Stimulated activated naive CD8-positive, alpha-beta T cell treated with anti-CD3 and anti-CD28 coated beads, Interleukin-15, Interleukin-2, amounts not matched to agents 100 ng/mL and 50 ng/mL, for 24 hours (primary cell): Measurements from ENCODE around the gene ZNF766.

Experiments
- H3K27ac Mint-ChIP-seq: one replicate; pipeline ENCODE4 v1.8.0; 2021; ENCODE audit warnings: mild to moderate bottlenecking, mixed read lengths
- H3K27me3 Mint-ChIP-seq: one replicate; pipeline ENCODE4 v1.8.0; 2021; ENCODE audit warnings: mixed read lengths
- H3K36me3 Mint-ChIP-seq: one replicate; pipeline ENCODE4 v1.8.0; 2021; ENCODE audit warnings: low read depth, mixed read lengths
- H3K4me1 Mint-ChIP-seq: one replicate; pipeline ENCODE4 v1.8.0; 2021; ENCODE audit warnings: low read depth, mixed read lengths
- H3K4me3 Mint-ChIP-seq: one replicate; pipeline ENCODE4 v1.8.0; 2021; ENCODE audit warnings: mild to moderate bottlenecking, mixed read lengths
- H3K9me3 Mint-ChIP-seq: one replicate; pipeline ENCODE4 v1.8.0; 2021; ENCODE audit warnings: mixed read lengths

ZNF766 gene

DNA sequence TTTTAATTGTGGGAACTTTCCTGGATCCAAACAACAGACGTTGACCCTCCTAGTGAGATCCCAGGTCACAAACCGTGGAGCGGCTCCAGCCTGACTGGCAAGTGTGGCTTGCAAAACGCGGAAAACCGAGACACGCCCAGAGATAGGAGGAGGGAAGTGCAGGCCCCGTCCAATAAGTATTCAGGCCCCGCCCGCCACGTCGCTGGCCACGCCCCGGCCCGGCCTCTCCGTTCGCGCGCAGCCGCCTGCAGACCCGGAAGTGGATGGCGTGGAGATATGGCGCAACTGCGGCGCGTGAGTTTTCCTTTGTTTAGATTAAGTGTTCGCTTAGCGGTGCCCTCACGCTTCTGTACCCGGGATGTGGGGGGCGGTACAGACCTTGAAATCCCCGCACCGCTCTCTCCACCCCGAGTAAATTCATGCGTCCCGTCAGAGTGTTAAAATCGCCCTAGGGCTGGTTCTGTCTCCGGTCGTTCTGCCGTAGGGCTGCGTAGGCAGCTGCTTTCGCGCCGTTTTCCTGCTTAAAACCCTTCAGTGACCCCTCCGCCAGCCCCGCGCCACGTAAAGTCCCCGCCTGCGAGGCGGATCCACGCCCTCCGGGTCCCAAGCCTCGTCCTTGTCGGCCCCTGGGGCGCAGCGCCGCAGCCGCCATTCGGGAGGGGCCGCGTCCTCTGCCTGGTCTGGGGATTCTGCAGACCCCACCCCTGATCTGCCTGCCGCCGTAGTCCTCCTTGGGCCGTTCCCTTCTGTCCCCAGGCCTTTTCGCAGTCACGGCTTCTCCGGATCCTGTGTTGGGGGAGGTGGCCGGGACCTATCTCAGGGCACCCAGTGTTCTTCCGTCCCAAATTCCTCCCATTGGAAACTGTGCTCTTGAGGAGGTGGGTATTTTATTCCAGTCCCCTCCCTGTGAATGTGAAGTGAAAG lies at the start of gene ZNF766:
ZNF766 (plus strand) TSS at position 250 of the 924 bp plus-strand sequence; CDS start at position 277, 27 bp downstream.
- peaks cover 24% of the 10 kb centered on the region for H3K9me3 Mint-ChIP-seq
- H3K27me3 Mint-ChIP-seq, result no peaks in the 10 kb centered on the region
- H3K4me3 Mint-ChIP-seq, result peak within 1 kb of the TSS; percentile 100
- H3K36me3 Mint-ChIP-seq, result peaks cover 49% of the 10 kb centered on the region
- peak within 1 kb of the TSS; percentile 98 for H3K27ac Mint-ChIP-seq
- H3K4me1 Mint-ChIP-seq, result peaks cover 43% of the 10 kb centered on the region

GRCh38 chr19:52219611-52220010 lies 49.8 kb upstream of the ZNF766 start:
- peaks cover 85% of the 10 kb centered on the region for H3K36me3 Mint-ChIP-seq
- H3K9me3 Mint-ChIP-seq, result no peaks in the 10 kb centered on the region
- H3K4me1 Mint-ChIP-seq, result no peaks in the 10 kb centered on the region
- H3K27me3 Mint-ChIP-seq, result no peaks in the 10 kb centered on the region
- no peak overlapping the region for H3K4me3 Mint-ChIP-seq
- H3K27ac Mint-ChIP-seq, result no peak overlapping the region

- peaks cover 89% of the 10 kb centered on the region for H3K36me3 Mint-ChIP-seq
- no peaks in the 10 kb centered on the region for H3K4me1 Mint-ChIP-seq
- H3K27ac Mint-ChIP-seq, result no peak overlapping the region
- H3K27me3 Mint-ChIP-seq, result no peaks in the 10 kb centered on the region
- H3K9me3 Mint-ChIP-seq, result no peaks in the 10 kb centered on the region
- H3K4me3 Mint-ChIP-seq, result no peak overlapping the region
Measured at GRCh38 chr19:52221031-52221430, 48.4 kb upstream of the ZNF766 start.

DNA sequence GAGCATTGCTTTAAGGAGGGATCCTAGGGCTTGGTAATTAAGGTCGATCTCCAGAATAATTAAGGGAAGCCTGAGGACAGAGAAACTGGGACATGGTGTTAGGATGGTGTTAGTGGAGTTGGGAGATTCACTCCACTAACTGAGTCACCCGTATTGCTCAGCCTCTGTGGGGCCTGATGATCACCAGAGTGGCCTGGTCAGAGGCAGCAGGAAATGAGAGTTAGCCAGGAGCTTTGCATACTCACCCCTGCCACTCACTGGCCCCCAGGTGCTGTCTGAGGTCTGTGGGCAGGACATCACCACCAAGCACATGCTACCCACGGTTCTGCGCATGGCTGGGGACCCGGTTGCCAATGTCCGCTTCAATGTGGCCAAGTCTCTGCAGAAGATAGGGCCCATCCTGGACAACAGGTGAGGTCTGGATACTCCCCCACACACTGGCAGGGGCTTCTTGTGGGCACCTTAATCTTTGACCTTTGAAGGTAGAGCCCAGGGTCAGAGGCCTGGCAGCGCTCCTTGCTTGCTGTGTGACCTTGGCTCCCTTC lies 47.5 kb upstream of the ZNF766 start:
- Mint-ChIP-seq H3K4me3 (no peak overlapping the region), H3K36me3 (peaks cover 90% of the 10 kb centered on the region), H3K4me1 (peaks cover 8% of the 10 kb centered on the region), H3K27me3 (no peaks in the 10 kb centered on the region), H3K27ac (no peak overlapping the region), H3K9me3 (no peaks in the 10 kb centered on the region)

DNA sequence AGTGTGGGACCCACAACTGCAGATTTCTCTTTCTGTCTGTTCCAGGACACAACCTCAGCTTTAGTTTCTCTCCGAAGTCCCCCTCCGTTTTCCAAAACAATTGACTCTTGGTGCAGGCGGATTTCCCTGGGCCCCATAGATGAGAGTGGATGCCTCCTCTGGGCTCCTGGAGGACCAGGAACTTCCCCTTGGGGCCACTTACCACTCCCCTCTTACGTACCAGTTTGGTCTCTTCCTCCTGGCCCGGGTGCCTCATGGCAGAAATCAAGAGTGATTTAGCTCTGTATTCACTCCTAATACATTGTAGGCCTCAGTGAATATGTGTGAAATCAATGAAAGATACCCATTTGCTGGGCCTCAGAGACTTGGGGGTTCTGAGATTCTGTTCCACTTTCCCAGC lies 45.2 kb upstream of the ZNF766 start:
- no peaks in the 10 kb centered on the region for H3K27me3 Mint-ChIP-seq
- H3K4me1 Mint-ChIP-seq, result peaks cover 14% of the 10 kb centered on the region
- no peaks in the 10 kb centered on the region for H3K9me3 Mint-ChIP-seq
- no peak overlapping the region for H3K4me3 Mint-ChIP-seq
- H3K36me3 Mint-ChIP-seq, result peaks cover 90% of the 10 kb centered on the region
- peak overlapping the region; percentile 38 for H3K27ac Mint-ChIP-seq

DNA sequence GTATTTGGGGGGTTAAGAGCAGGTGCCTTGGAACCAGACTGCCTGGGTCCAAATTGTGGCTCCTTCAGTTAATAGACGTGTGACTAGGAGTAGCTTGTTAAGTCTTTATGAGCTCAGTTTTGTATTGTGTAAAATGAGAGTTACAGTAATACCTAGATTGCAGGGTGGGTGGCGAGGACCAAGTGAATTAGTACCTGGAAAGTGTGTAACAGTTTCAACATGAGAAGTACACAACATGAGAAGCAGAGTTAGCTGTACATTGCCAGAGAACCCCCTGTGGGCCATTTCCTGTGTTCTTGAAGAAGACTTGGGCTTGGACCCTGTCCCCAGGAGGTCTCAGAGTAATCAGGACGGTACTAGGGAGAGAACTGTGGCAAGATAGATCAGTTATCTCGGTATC lies 42.7 kb upstream of the ZNF766 start:
- peak overlapping the region; percentile 45 for H3K27ac Mint-ChIP-seq
- peaks cover 20% of the 10 kb centered on the region for H3K4me1 Mint-ChIP-seq
- H3K36me3 Mint-ChIP-seq, result peaks cover 74% of the 10 kb centered on the region

DNA sequence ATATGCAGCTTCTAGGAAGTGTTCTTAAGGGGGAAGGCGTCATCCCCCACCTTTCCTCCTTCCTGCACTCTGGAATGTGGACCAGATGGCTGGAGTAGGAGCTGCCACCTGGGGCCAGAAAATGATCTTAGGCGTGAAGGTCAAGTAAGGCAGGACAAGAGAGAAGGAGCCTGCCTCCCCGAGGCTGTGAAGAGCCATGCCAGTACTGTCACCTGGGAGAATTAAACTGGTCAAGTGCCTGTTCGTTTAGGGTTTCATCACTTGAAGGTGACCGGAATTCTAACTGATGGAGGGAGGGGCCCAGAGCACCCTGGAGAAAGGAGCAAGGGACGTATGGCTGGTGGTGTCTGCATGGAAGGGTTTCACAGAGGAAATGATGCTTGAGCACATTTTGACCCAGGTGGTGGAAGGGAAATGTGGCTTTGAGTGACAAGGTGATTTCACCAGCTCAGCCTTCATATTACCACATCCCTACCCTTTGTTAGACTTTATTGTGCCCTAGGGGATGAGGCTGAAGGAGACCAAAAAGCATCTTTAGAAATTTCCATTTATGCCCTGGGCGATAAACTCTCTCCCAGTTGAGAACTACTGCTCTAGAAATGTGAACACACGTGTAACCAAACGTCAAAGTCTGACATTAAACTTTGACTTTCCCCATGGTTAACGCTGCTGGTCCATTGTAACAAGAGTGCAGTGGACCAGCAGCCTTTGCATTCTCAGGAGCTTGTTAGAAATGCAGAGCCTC lies 42.0 kb upstream of the ZNF766 start:
- Mint-ChIP-seq H3K4me1 (peaks cover 20% of the 10 kb centered on the region), H3K36me3 (peaks cover 74% of the 10 kb centered on the region), H3K27me3 (no peaks in the 10 kb centered on the region), H3K27ac (peak overlapping the region; percentile 28), H3K9me3 (no peaks in the 10 kb centered on the region), H3K4me3 (no peak overlapping the region)

More for the DNA sequence above, 42.7 kb upstream of the ZNF766 start:
- Mint-ChIP-seq H3K4me3 (no peak overlapping the region), H3K9me3 (no peaks in the 10 kb centered on the region), H3K27me3 (no peaks in the 10 kb centered on the region)

DNA sequence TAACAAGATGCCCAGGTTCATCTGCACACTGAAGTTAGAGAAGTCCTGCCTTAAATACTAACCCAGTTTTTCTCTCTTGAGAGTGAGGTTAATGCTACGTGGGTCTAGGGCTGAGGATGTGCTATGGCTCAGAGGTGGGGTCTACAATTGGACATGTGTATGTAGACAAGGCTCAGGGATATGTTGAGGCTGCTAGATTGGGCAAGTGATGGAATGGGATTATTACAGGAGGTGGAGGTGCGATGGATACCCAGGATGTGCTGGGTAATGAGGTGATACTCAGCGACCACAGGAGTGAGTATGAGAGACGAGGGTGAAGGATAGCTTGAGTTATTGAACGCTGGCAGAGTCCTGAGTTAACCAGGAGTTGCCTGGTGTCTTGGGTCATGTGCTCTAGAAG lies 41.4 kb upstream of the ZNF766 start:
- Mint-ChIP-seq H3K4me1 (peaks cover 20% of the 10 kb centered on the region), H3K9me3 (no peaks in the 10 kb centered on the region), H3K4me3 (no peak overlapping the region), H3K27ac (no peak overlapping the region), H3K27me3 (no peaks in the 10 kb centered on the region), H3K36me3 (peaks cover 67% of the 10 kb centered on the region)

- Mint-ChIP-seq H3K36me3 (peaks cover 52% of the 10 kb centered on the region), H3K27ac (no peak overlapping the region), H3K4me1 (peaks cover 20% of the 10 kb centered on the region)
Measured at GRCh38 chr19:52229524-52229923, 39.9 kb upstream of the ZNF766 start.

GRCh38 chr19:52230685-52231084 lies 38.7 kb upstream of the ZNF766 start:
- Mint-ChIP-seq H3K4me3 (no peak overlapping the region), H3K36me3 (peaks cover 43% of the 10 kb centered on the region), H3K27ac (peak overlapping the region; percentile 57), H3K27me3 (no peaks in the 10 kb centered on the region), H3K9me3 (no peaks in the 10 kb centered on the region), H3K4me1 (peaks cover 20% of the 10 kb centered on the region)

More at GRCh38 chr19:52229524-52229923, 39.9 kb upstream of the ZNF766 start:
- Mint-ChIP-seq H3K27me3 (no peaks in the 10 kb centered on the region), H3K4me3 (no peak overlapping the region), H3K9me3 (no peaks in the 10 kb centered on the region)

GRCh38 chr19:52231154-52231910 lies 38.1 kb upstream of the ZNF766 start:
- Mint-ChIP-seq H3K36me3 (peaks cover 36% of the 10 kb centered on the region), H3K27ac (no peak overlapping the region), H3K4me1 (peaks cover 18% of the 10 kb centered on the region), H3K4me3 (no peak overlapping the region), H3K9me3 (no peaks in the 10 kb centered on the region), H3K27me3 (no peaks in the 10 kb centered on the region)

- Mint-ChIP-seq H3K4me3 (no peak overlapping the region), H3K36me3 (peaks cover 9% of the 10 kb centered on the region), H3K27me3 (no peaks in the 10 kb centered on the region), H3K27ac (no peak overlapping the region), H3K4me1 (peaks cover 6% of the 10 kb centered on the region), H3K9me3 (no peaks in the 10 kb centered on the region)
Measured at GRCh38 chr19:52234406-52234805, 35.0 kb upstream of the ZNF766 start.

DNA sequence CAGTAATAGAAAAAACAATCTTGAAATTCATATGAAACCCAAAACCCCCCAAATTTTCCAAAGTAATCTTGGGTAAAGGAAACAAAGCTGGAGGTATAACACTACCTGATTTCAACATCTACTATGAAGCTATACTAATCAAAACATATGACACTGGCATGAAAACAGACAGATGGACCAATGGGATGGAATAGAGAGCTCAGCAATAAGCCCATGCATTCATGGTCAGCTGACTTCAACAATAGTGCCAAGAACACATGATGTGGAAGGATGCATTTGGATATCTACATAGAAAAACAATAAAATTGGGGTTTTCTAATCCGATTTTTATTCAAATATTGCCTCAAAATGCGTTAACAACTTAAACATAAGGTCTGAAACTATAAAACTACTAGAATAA lies 32.2 kb upstream of the ZNF766 start:
- H3K4me1 Mint-ChIP-seq, result no peaks in the 10 kb centered on the region
- H3K27ac Mint-ChIP-seq, result no peak overlapping the region
- H3K4me3 Mint-ChIP-seq, result no peak overlapping the region
- H3K36me3 Mint-ChIP-seq, result no peaks in the 10 kb centered on the region
- H3K9me3 Mint-ChIP-seq, result no peaks in the 10 kb centered on the region
- H3K27me3 Mint-ChIP-seq, result no peaks in the 10 kb centered on the region

DNA sequence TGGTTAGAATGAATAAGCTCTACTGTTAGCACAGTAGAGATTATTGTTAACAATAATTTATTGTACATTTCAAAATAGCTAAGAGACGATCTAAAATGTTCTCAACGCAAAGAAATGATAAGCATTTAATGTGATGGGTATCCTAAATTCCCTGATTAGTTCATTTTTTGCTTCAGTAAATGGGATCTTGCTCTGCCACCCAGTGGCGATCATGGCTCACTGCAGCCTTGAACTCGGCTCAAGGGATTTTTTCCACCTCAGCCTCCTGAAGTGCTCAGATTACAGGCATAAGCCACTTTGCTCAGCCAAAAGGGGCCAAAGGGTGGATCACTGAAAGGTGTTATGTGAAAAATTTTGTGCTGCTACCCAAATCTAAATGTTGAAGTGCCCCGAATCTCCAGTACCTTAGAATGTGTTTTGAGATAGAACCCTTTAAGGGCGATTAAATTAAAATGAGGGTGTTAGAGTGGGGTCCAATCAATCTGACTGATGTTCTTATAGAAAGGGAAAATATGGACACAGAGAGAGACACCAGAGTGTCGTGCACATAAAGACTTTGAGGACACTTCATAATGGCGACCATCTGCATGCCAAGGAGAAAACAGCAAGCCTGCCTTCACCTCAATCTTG lies 31.5 kb upstream of the ZNF766 start:
- no peaks in the 10 kb centered on the region for H3K9me3 Mint-ChIP-seq
- no peak overlapping the region for H3K27ac Mint-ChIP-seq
- no peaks in the 10 kb centered on the region for H3K27me3 Mint-ChIP-seq
- no peaks in the 10 kb centered on the region for H3K4me1 Mint-ChIP-seq
- no peak overlapping the region for H3K4me3 Mint-ChIP-seq
- no peaks in the 10 kb centered on the region for H3K36me3 Mint-ChIP-seq
